Body of pancreas (tissue), 4 donors: ENCODE results near the gene OOSP4A.
"Not testable (repeated sequence)": the region's sequence is repeated elsewhere in the genome, so short reads cannot be mapped to it uniquely, and the experiment has no call there.

Source experiments
- CTCF ChIP-seq, 7 experiments: fragments of 450-650 bp in 4 of 7; fragments of 200-600 bp in 3 of 7; sonication (generic) in 3 of 7; IDR thresholded peaks; one replicate each; pipeline ENCODE4 v1.5.1; 2016 to 2019; ENCODE audit warnings: antibody characterized with exemption in 7 of 7
- POLR2A ChIP-seq, 3 donors: fragments of 450-650 bp; IDR thresholded peaks; one replicate each; pipeline ENCODE4 v1.6.1; 2016; ENCODE audit warnings: antibody characterized with exemption in 3 of 3, mild to moderate bottlenecking in 2 of 3

- not testable (repeated sequence) for TF ChIP-seq CTCF, POLR2A (IDR thresholded peaks at IDR 0.05)
Measured at GRCh38 chr11:59982037-59982436, 18.2 kb downstream of the OOSP4A start.
